Breast epithelium (tissue), 3 donors: ENCODE data around the gene CCT4.

Experiments used
- CTCF ChIP-seq, 3 donors: fragments of 450-650 bp; IDR thresholded peaks; one replicate each; pipeline ENCODE4 v1.5.1; 2016 to 2017; ENCODE audit warnings: antibody characterized with exemption in 3 of 3, mild to moderate bottlenecking in 3 of 3, moderate library complexity in 3 of 3
- POLR2A ChIP-seq: fragments of 450-650 bp; IDR thresholded peaks from one replicate; pipeline ENCODE4 v1.6.1; 2016; ENCODE audit warnings: antibody characterized with exemption, mild to moderate bottlenecking, moderate library complexity
- POLR2AphosphoS5 ChIP-seq, 3 donors: sonication (generic); formaldehyde crosslinking; IDR thresholded peaks; one replicate each; pipeline ENCODE4 v1.6.1; 2017; ENCODE audit warnings: antibody characterized with exemption in 3 of 3

GRCh38 chr2:61853847-61854563 is 34.5 kb downstream of the CCT4 start, which contains the start of gene FAM161A:
- TF ChIP-seq POLR2A (no peak), CTCF (IDR thresholded peaks at IDR 0.05) (no peak), POLR2AphosphoS5 (IDR thresholded peaks at IDR 0.05) (peak; percentile 54 to 68 (median 55))
